SIG-M5 treated with dmso at 0.1 percent for 504 hours (cell line): Measurements from ENCODE around the gene PAEP.
"Not testable (repeated sequence)": the region's sequence is repeated elsewhere in the genome, so short reads cannot be mapped to it uniquely, and the experiment has no call there.

Experiments used
- DNase-seq: peaks from one replicate; lab custom pipeline; 2025; ENCODE audit not compliant: unreplicated experiment; lab: John Stamatoyannopoulos, UW

PAEP gene

DNA sequence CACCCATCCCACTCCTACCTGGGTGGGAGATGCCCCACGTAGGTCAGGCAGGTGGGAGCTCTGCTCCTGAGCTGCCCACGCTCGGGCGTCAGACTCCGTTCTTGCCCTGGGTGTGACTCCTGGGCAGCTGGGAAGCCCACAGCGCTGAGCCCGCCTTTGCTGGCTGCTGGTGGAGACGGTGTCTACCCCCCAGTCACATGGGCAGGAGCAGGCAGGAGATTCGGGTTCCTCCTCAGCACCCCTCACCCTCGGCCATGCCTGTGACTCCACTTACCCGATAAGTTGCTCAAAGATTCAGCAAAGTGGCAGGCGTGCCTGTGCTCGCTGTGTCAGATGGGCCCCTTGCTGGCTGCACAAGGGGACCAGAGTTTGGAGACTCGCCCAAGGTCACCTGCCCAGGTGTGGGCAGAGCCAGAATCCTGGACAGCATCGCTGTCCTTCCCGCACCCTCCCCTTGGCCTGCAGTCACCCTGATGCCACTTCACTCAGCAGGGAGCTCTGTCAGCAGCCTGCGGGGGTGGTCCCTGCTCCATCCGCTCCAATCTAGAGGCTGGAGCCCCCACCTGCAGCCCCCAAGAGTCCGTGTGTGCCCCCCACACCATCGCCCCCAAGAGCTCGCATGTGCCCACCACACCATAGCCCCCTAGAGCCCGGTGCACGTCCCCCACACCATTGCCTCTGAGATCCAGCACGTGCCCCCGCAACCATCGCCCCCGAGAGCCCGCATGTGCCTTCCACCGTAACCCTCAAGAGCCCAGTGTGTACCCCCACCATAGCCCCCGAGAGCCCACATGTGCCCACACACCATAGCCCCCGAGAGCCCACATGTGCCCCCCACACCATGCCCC is 36.1 kb upstream of the PAEP start:
- no peak for DNase-seq

GRCh38 chr9:135526089-135526729 is 35.3 kb upstream of the PAEP start:
- no peak for DNase-seq

GRCh38 chr9:135526730-135527571 is 34.6 kb upstream of the PAEP start:
- no peak for DNase-seq

DNA sequence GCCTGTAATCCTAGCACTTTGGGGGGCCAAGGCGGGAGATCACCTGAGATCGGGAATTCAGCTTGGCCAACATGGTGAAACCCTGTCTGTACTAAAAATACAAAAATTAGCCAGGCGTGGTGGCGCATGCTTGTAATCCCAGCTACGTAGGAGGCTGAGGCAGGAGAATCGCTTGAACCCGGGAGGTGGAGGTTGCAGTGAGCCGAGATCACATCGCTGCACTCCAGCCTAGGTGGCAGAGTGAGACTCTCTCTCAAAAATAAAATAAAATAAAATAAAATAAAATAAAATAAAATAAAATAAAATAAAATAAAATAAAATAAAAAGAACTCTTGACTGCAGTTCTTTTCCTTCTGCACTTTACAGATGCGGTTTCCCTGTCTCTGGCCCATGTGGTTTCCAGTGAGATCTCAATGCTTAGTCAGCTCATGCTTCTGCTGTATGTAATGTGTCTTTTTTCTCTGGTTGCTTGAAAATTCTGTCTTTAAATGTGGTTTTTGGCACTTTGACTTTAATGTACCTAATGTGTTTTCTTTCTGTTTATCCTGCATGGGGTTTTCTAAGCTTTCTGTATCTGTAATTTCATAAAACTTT is 32.6 kb upstream of the PAEP start:
- DNase-seq: not testable (repeated sequence)

DNA sequence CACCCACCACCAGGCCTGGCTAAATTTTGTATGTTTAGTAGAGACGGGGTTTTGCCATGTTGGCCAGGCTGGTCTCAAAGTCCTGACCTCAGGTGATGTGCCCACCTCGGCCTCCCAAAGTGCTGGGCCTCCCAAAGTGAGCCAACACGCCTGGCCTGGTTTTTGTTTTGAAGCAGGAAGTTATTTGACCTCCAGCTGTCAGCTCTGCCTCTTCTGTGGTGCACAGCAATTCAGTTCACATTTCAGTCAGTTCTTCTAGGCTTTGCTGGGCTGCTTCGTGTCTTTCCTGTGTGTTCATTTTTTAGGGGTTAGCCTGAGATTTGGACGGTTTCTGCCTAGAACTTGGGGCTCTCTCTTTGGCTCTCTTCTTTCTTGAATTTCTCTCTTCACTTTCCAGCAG is 31.4 kb upstream of the PAEP start:
- DNase-seq: no peak

DNA sequence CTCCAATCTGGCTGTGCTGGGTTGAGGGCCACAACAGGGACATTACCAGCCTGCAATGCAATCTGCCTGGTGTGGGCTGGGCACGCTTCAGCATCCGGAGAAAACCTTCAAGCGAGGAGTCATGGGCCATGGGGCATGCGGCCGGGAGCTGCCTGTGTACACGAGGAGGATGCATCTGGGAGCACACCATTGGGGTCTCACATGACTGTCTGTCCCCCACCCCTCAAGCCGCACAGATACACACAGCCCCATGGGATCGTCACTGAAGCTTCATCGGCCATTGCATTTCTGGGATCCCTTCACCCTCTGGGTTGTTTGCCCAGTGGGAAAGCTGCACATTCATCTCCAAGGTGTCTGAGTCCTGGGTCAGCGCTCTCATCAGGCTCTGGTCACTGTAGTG is 30.5 kb upstream of the PAEP start:
- no peak for DNase-seq

- DNase-seq: no peak
Measured at GRCh38 chr9:135533113-135533512, 28.4 kb upstream of the PAEP start.

DNA sequence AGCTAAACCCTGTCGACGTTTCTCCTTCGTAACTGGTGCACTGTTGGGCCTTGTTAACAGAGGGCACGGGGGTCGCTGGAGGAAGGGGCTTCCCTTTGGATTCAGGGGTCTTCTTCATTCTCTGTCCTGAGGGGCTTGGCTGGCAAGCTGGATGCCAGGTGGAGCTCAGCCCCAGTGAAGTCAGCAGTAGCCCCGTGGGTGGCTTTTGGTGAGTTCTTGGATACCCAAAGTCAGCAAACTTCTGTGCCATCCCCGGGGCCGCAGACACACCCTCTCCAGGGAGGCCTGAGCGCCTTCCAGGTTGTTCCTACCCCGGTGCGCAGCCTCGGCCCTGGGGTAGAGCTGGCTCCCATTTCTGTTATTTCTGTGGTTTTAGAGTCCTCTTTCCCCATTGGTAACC is 27.9 kb upstream of the PAEP start:
- DNase-seq: no peak

- DNase-seq: not testable (repeated sequence)
Measured at GRCh38 chr9:135534192-135534711, 27.3 kb upstream of the PAEP start.

GRCh38 chr9:135534826-135535225 is 26.7 kb upstream of the PAEP start:
- not testable (repeated sequence) for DNase-seq

- DNase-seq: not testable (repeated sequence)
Measured at GRCh38 chr9:135535631-135536030, 25.9 kb upstream of the PAEP start.

- no peak for DNase-seq
Measured at GRCh38 chr9:135536216-135536615, 25.3 kb upstream of the PAEP start.

GRCh38 chr9:135543262-135543894 is 18.2 kb upstream of the PAEP start:
- not testable (repeated sequence) for DNase-seq

DNA sequence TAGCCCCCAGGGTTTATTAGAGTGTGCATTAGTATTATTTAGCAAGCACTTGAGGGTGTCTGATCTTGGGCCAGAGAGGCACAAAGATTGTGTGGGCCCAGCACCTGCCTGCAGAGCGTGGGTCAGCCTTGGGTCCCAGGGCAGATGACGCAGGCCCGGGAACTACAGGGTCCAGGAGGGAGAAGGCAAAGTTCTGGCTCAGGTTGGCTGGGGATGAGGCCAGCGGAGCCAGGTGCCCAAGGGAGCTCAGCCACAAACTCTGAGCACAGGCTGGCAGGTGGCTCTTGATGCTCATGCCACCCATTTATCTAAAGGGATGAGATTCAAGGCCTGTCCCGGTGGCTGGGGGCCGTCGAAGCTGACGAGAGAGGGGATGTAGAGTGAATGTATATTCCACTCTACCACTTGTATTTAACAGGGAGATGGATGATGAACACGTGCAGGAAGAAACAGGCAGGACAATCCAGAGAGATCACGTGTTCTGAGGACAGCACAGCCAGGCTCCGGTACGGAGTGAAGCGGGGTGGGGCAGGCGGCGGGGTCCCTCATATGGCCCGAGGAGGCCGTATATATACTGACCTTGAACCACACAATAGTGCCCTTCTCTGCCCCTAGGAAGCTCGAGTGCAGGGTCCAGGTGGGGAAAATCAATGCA is 16.4 kb upstream of the PAEP start:
- DNase-seq: no peak

DNA sequence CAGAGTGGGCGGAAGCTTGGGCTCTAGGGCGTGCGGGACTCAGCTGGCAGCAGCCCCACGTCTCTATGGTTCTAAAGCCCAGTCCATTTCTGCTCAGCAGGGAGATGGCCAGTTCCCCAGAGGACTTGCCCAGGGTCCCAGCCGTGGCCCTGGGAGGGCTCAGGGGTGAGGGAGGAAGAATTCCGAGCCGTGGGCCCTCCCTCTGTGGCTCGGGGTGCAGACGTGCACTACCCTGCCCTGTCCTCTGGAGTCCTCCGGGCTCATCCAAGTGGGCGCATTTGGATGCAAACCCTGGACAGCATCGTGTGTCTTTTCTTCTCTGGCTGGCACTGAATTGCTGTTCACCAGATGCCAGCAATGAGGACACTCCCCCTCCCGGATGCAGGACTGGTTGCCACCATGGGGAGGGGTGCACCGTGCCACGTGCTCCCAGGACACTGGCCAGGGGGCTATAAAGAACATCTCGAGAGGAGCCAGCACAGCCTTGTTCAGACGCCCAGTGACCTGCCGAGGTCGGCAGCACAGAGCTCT is 15.8 kb upstream of the PAEP start, which contains the start of gene OBP2A:
Gene OBP2A (plus strand): TSS at position 481 of the 531 bp plus-strand sequence. CDS start 55 bp downstream, outside the sequence.
- not testable (repeated sequence) for DNase-seq

GRCh38 chr9:135546792-135547617 is 14.6 kb upstream of the PAEP start:
- DNase-seq: not testable (repeated sequence)

DNA sequence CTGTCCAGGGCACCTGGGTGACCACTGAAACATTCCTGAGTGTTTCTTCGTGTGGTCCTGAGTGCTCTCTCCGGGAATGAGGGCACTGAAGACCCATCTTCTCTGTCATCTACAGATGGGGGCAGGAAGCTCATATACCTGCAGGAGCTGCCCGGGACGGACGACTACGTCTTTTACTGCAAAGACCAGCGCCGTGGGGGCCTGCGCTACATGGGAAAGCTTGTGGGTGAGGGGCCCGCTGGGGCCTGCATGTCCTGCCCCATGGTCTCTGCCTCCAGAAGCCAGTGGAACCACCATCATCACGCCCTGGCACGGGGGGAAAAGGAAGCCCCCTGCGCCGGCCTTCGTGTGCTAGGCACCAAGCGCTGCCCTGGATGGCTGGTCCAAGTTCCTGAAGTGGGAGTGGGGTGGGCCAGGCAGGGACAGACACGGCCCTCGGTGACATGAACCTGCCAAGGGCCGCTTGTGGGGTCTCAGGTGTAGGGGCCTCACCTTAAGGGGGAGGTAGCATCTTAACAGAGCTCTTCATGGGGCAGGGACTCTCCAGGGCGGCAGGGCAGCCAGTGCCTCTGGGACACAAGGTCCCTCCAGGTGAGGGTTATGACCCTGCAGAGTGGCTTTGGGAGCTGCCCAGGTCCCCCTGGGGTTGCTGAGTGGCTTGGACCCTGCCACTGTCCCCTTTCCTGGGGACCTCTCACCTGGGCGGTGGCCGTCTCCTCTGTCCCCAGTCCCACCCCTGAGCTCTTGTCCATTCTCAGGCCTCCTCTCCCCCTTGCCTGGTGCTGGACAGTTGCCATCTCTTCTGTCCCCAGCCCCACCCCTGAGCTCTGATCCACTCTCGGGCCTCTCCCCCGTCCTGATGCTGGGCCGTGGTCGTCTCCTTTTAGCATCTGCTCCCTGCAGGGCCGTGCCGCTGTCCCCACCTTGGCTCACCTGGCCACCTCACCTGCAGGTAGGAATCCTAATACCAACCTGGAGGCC is 13.5 kb upstream of the PAEP start:
- no peak for DNase-seq
